Ovary (tissue), 9 donors: Measurements from ENCODE around the gene FRMD5. TPM values are rescaled to one million over a fixed set of nuclear protein-coding genes. Genes with fewer than 3 reads are reported as not detected.

Experiments
- DNase-seq, 5 donors: peaks; one replicate each; pipeline ENCODE4 v3.0.0-alpha.2; 2019 to 2020
- H3K27ac ChIP-seq, 2 donors: fragments of 200-600 bp; one replicate each; pipeline versions ENCODE4 v1.5.1 to v1.8.0; 2019 to 2022
- H3K27me3 ChIP-seq: fragments of 200-600 bp; one replicate; pipeline ENCODE4 v1.8.0; 2022
- H3K36me3 ChIP-seq: fragments of 200-600 bp; sonication (generic); one replicate; pipeline ENCODE4 v1.5.1; 2019
- H3K4me1 ChIP-seq: one replicate; pipeline ENCODE4 v1.8.1; 2013; ENCODE audit warnings: mild to moderate bottlenecking, moderate library complexity; ENCODE audit not compliant: insufficient read depth
- H3K4me3 ChIP-seq: fragments of 200-600 bp; sonication (generic); one replicate; pipeline ENCODE4 v1.5.1; 2017
- H3K9me3 ChIP-seq, 2 donors: fragments of 200-600 bp in 1 of 2; sonication (generic) in 1 of 2; one replicate each; pipeline versions ENCODE4 v1.5.1 to v1.8.1; 2013 to 2019; ENCODE audit warnings: mild to moderate bottlenecking in 1 of 2, moderate library complexity in 1 of 2
- CTCF ChIP-seq, 3 donors: fragments of 450-650 bp in 2 of 3; fragments of 200-600 bp in 1 of 3; IDR thresholded peaks; one replicate each; pipeline versions ENCODE4 v1.5.1 to v1.8.0; 2016 to 2022; ENCODE audit warnings: antibody characterized with exemption in 3 of 3, mild to moderate bottlenecking in 1 of 3
- EP300 ChIP-seq: sonication (generic); formaldehyde crosslinking; IDR thresholded peaks from one replicate; pipeline ENCODE4 v1.6.1; 2017; ENCODE audit warnings: antibody characterized with exemption
- POLR2A ChIP-seq: fragments of 450-650 bp; IDR thresholded peaks from one replicate; pipeline ENCODE4 v1.6.1; 2017; ENCODE audit warnings: antibody characterized with exemption, mild to moderate bottlenecking, moderate library complexity
- WGBS, 3 donors: extraction: QIAGEN DNeasy Blood & Tissue Kit in 1 of 3; methylation state at CpG; one replicate each; pipeline versions ENCODE4 v1.1.5 to v1.1.7; 2013 to 2017; 5-methylcytosine and 5-hydroxymethylcytosine counted together
- intact Hi-C, 4 donors: fragments of 100-400 bp; cut with DNase I; formaldehyde crosslinking; loops; one replicate each; pipeline versions ENCODE4 v1.11.0 to v1.15.1; 2022 to 2023
- polyA plus RNA-seq, 2 donors: library from polyadenylated mRNA; stranded (reverse); fragments of 200-250 nt in 1 of 2; fragments of 350-450 nt in 1 of 2; fragmentation: Illumina TruSeq in 1 of 2; extraction: RNeasy Lipid Tissue Mini Kit (QIAGEN cat#74804) in 1 of 2; gene quantifications; one replicate each; pipeline ENCODE4 v1.2.3, GENCODE V29; 2013 to 2014
- total RNA-seq, 7 donors: library from RNA; depleted of rRNA in 2 of 7; stranded (reverse); fragments of >200 nt in 2 of 7; fragmentation: NEBNext Ultra II Directional in 3 of 7; extraction: Animal tissue kit (Norgen Biotek cat#: 25700) in 3 of 7; gene quantifications; one replicate each; pipeline versions ENCODE4 v1.1.0 to v1.2.4, GENCODE V29; 2016 to 2023
- donor health status: DM: no; HTN: no; CAD: no; lungs with moderate emphysema.
- donor health status: DM: no; HTN: no; CAD: no.
- donor health status: Bipolar disorder and iron deficiency.
- donor health status: DM: yes; HTN: yes; CAD: no.
- donor health status: DM: no; HTN: no; CAD: no.
- donor health status: DM: yes; HTN: yes; CAD: no.

FRMD5 gene
- total and polyA plus RNA-seq, 9 donors: 0.12 to 2.2 (median 0.32) TPM

- DNase-seq: no peak
- Histone ChIP-seq H3K9me3 (no peaks in the 10 kb centered on the region), H3K36me3 (no peaks in the 10 kb centered on the region), H3K4me3 (no peak overlapping the region), H3K4me1 (no peaks in the 10 kb centered on the region), H3K27ac (no peak overlapping the region), H3K27me3 (no peaks in the 10 kb centered on the region)
- intact Hi-C loops: no loop called here
- 96 to 100% (median 99%) methylated on average over 3 of the region's 3 CpGs for WGBS, 3 donors
- no peak for TF ChIP-seq CTCF (IDR thresholded peaks at IDR 0.05)
Observed at GRCh38 chr15:43876872-43877271, 318.2 kb downstream of the FRMD5 start.

GRCh38 chr15:43873651-43874050 is 321.4 kb downstream of the FRMD5 start:
- TF ChIP-seq POLR2A (no peak), EP300 (no peak), CTCF (IDR thresholded peaks at IDR 0.05) (no peak)
- Histone ChIP-seq H3K27ac (no peak overlapping the region), H3K9me3 (no peaks in the 10 kb centered on the region), H3K4me1 (no peaks in the 10 kb centered on the region), H3K36me3 (no peaks in the 10 kb centered on the region), H3K27me3 (no peaks in the 10 kb centered on the region), H3K4me3 (no peak overlapping the region)
- 84 to 90% (median 88%) methylated on average over 10 of the region's 10 CpGs for WGBS, 3 donors
- intact Hi-C loops: no loop called here
- no peak for DNase-seq

DNA sequence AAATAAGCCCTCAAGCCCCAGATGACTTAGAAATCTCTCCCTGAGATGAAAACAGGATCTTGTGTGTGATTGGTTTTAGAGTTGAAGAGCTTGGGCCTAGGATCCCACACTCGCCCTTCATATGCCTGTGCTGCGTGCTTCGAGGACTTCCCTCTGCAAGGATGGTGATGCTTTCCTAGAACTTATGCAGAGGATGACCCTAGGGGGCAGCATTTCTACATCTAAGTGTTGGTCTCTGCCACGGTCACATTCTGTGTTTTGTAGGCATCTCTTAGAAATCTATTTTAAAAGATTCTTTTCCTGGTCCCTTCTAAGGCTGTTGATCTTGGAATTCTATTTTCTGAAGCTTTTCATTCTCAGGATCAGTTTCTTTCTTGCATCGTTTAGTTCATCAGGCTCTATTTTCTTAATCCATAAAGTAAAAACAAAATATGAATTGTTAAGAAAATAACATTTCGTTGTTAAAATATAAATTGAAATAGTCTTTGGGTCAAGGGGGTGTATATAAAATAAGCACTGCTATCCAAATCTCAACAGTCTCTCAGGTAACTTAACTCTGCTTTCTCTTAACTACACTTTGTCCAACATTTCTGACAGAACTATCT is 322.6 kb downstream of the FRMD5 start:
- TF ChIP-seq POLR2A: no peak
- TF ChIP-seq CTCF (IDR thresholded peaks at IDR 0.05): peak in 1 of 3 donors; percentile 44
- TF ChIP-seq EP300: no peak
- DNase-seq: peak in 4 of 5 donors; percentile 15 to 43 (median 32)
- Histone ChIP-seq H3K4me3 (no peak overlapping the region), H3K27ac (no peak overlapping the region), H3K36me3 (no peaks in the 10 kb centered on the region), H3K27me3 (no peaks in the 10 kb centered on the region), H3K4me1 (no peaks in the 10 kb centered on the region), H3K9me3 (no peaks in the 10 kb centered on the region)
- intact Hi-C loops: no loop called here
- 43 to 54% (median 44%) methylated on average over 6 of the region's 6 CpGs for WGBS, 3 donors

GRCh38 chr15:43871835-43872234 is 323.2 kb downstream of the FRMD5 start:
- H3K36me3 ChIP-seq: no peaks in the 10 kb centered on the region
- no peak overlapping the region for H3K4me3 ChIP-seq
- TF ChIP-seq CTCF (IDR thresholded peaks at IDR 0.05) (no peak), EP300 (no peak), POLR2A (no peak)
- H3K27ac ChIP-seq: no peak overlapping the region
- intact Hi-C loops: no loop called here
- no peaks in the 10 kb centered on the region for H3K27me3 ChIP-seq
- no peaks in the 10 kb centered on the region for H3K9me3 ChIP-seq
- H3K4me1 ChIP-seq: no peaks in the 10 kb centered on the region
- DNase-seq: no peak
- WGBS, 3 donors: 89 to 96% (median 95%) methylated on average over 2 of the region's 2 CpGs
